Measurements from ENCODE around the gene ETV6. TPM values are rescaled to one million over a fixed set of nuclear protein-coding genes. Genes with fewer than 3 reads are reported as not detected.

ETV6 gene
- total RNA-seq, 2 experiments from 2014 or later: 17.1 to 19.3 TPM

DNA sequence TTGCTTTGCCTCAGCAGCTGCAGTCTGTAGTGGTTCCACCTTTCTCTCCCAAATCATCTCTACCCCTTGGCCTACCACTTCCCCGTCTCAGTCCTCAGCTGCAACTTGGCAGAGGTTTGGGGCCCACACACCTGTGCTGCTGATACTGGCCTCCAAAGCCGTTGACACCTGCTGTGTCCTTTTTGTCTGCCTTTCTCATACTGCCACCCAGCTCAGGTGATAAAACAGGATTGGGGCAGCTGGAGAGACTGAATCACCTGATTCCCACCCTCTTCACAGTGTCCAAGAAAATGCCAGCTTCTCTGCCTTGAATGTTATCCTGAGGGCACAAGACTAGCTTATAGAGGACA is 103.7 kb downstream of the ETV6 start:
- peaks cover 100% of the 10 kb centered on the region for H3K4me1 ChIP-seq (ENCODE audit: insufficient read depth, low read length, poor library complexity, severe bottlenecking)
- peak overlapping the region; percentile 40 for H3K4me3 ChIP-seq (ENCODE audit: low read depth, low read length, poor library complexity, severe bottlenecking)
- H4K20me1 ChIP-seq (ENCODE audit: insufficient read depth, low read length): no peaks in the 10 kb centered on the region
- H3K27ac ChIP-seq (ENCODE audit: low read depth, low read length, poor library complexity, severe bottlenecking): peak overlapping the region; percentile 100
- no TSS peak for BruUV-seq (replicated peaks)
- ChIA-PET CTCF (ENCODE audit: unreplicated experiment) (interaction anchor here (0.8 to 2.1 kb wide), 3 partner anchors 9 to 82 kb away, joined by 3 to 9 read pairs (median 3); no protein-coding TSS in a partner anchor), POLR2A (interaction anchor here (0.5 to 15.4 kb wide), 8 partner anchors 10 to 207 kb away, joined by 3 to 201 read pairs (median 6); no protein-coding TSS in a partner anchor)
- no peak overlapping the region for H2AFZ ChIP-seq (ENCODE audit: low read length)
- DNase-seq (ENCODE audit: low spot score): peak; percentile 93
- peak overlapping the region; percentile 76 for H3K4me2 ChIP-seq (ENCODE audit: low read length)
- no peaks in the 10 kb centered on the region for H3K9me3 ChIP-seq (ENCODE audit: low read length)
- peaks cover 11% of the 10 kb centered on the region; the same call in 1 of the 2 replicates for H3K36me3 ChIP-seq (ENCODE audit: insufficient read depth, low read length)
- no peaks in the 10 kb centered on the region for H3K9me2 ChIP-seq (ENCODE audit: insufficient read depth, low read length)
- peaks cover 46% of the 10 kb centered on the region; the same call in 1 of the 2 replicates for H3K79me2 ChIP-seq (ENCODE audit: insufficient read depth, low read depth, low read length)
- intact Hi-C loops (cut with micrococcal nuclease; ENCODE audit: unreplicated experiment): loop anchor here (1.0 to 10.0 kb wide), 5 partner anchors 24 to 972 kb away; partner anchors contain the start of genes BORCS5 and MANSC1
- no peak for TF ChIP-seq EZH2phosphoT487 (IDR thresholded peaks at IDR 0.05; ENCODE audit: borderline replicate concordance, low read depth, low read length)
- TF ChIP-seq, protein P1, sequence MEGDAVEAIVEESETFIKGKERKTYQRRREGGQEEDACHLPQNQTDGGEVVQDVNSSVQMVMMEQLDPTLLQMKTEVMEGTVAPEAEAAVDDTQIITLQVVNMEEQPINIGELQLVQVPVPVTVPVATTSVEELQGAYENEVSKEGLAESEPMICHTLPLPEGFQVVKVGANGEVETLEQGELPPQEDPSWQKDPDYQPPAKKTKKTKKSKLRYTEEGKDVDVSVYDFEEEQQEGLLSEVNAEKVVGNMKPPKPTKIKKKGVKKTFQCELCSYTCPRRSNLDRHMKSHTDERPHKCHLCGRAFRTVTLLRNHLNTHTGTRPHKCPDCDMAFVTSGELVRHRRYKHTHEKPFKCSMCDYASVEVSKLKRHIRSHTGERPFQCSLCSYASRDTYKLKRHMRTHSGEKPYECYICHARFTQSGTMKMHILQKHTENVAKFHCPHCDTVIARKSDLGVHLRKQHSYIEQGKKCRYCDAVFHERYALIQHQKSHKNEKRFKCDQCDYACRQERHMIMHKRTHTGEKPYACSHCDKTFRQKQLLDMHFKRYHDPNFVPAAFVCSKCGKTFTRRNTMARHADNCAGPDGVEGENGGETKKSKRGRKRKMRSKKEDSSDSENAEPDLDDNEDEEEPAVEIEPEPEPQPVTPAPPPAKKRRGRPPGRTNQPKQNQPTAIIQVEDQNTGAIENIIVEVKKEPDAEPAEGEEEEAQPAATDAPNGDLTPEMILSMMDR (conservative IDR thresholded peaks at IDR 0.05; ENCODE audit: low read length): no peak

DNA sequence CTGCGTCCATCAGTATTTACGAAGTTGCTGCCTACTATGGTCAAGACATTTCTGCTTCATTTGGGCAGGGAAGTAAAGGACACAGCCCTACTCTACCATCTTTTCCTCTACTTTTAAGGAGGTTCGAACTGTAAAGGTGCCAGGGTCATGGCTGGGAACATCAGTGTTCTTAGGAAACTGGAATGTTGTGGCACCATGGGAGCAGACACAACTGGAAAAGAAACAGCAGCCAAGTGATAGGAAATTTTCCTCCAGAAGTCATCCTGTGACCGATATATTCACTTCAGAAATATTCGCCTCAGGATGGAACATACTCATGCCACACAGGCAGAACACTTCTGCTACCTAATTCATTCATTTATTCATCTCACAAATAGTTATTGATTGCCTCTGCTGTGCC is 104.4 kb downstream of the ETV6 start:
- Histone ChIP-seq H3K36me3 (ENCODE audit: insufficient read depth, low read length) (peaks cover 11% of the 10 kb centered on the region; the same call in 1 of the 2 replicates), H3K9me2 (ENCODE audit: insufficient read depth, low read length) (no peaks in the 10 kb centered on the region), H3K4me2 (ENCODE audit: low read length) (peak overlapping the region; percentile 76), H4K20me1 (ENCODE audit: insufficient read depth, low read length) (no peaks in the 10 kb centered on the region), H3K4me3 (ENCODE audit: low read depth, low read length, poor library complexity, severe bottlenecking) (peak overlapping the region; percentile 40), H3K27ac (ENCODE audit: low read depth, low read length, poor library complexity, severe bottlenecking) (peak overlapping the region; percentile 100), H2AFZ (ENCODE audit: low read length) (no peak overlapping the region), H3K9me3 (ENCODE audit: low read length) (no peaks in the 10 kb centered on the region), H3K79me2 (ENCODE audit: insufficient read depth, low read depth, low read length) (peaks cover 39% of the 10 kb centered on the region; the same call in 1 of the 2 replicates), H3K4me1 (ENCODE audit: insufficient read depth, low read length, poor library complexity, severe bottlenecking) (peaks cover 100% of the 10 kb centered on the region)
- no TSS peak for BruUV-seq (replicated peaks)
- ChIA-PET CTCF (ENCODE audit: unreplicated experiment) (interaction anchor here (0.8 to 2.1 kb wide), 3 partner anchors 22 to 279 kb away, joined by 3 to 9 read pairs (median 3); no protein-coding TSS in a partner anchor), POLR2A (interaction anchor here (0.5 to 15.4 kb wide), 8 partner anchors 9 to 151 kb away, joined by 3 to 201 read pairs (median 6); no protein-coding TSS in a partner anchor)
- no peak for DNase-seq (ENCODE audit: low spot score)
- TF ChIP-seq, protein P1 (conservative IDR thresholded peaks at IDR 0.05; ENCODE audit: low read length): no peak
- intact Hi-C loops (cut with micrococcal nuclease; ENCODE audit: unreplicated experiment): loop anchor here (1.0 to 10.0 kb wide), 5 partner anchors 25 to 971 kb away; partner anchors contain the start of genes BORCS5 and MANSC1

DNA sequence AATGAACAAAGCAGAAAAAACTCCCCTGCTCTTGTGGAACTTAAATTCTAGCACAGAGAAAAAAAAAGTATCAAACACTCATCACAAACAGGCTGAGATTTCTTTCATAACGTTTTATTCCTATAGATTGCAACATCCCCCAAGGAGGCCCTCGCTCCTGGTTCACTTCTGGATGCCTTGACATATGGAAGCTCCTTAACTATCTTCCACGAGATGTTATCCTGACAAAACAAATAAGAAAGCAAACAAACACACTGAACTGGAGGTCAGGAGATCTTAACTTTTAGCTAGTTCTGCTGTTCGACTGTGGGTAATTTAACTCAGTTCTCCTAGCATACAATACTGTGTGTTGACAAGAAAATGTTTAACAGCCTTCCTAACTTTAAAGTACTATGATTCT is 104.8 kb downstream of the ETV6 start:
- no peak overlapping the region for H2AFZ ChIP-seq (ENCODE audit: low read length)
- H3K9me3 ChIP-seq (ENCODE audit: low read length): no peaks in the 10 kb centered on the region
- TF ChIP-seq, protein P1 (conservative IDR thresholded peaks at IDR 0.05; ENCODE audit: low read length): no peak
- TF ChIP-seq EZH2phosphoT487 (IDR thresholded peaks at IDR 0.05; ENCODE audit: borderline replicate concordance, low read depth, low read length): no peak
- no peaks in the 10 kb centered on the region for H4K20me1 ChIP-seq (ENCODE audit: insufficient read depth, low read length)
- POLR2A ChIA-PET: interaction anchor here (0.5 to 15.4 kb wide), 7 partner anchors 9 to 377 kb away, joined by 3 to 201 read pairs (median 4); no protein-coding TSS in a partner anchor
- no peak overlapping the region for H3K4me3 ChIP-seq (ENCODE audit: low read depth, low read length, poor library complexity, severe bottlenecking)
- peak overlapping the region; percentile 76 for H3K4me2 ChIP-seq (ENCODE audit: low read length)
- peaks cover 11% of the 10 kb centered on the region; the same call in 1 of the 2 replicates for H3K36me3 ChIP-seq (ENCODE audit: insufficient read depth, low read length)
- peaks cover 37% of the 10 kb centered on the region; the same call in 1 of the 2 replicates for H3K79me2 ChIP-seq (ENCODE audit: insufficient read depth, low read depth, low read length)
- peaks cover 100% of the 10 kb centered on the region for H3K4me1 ChIP-seq (ENCODE audit: insufficient read depth, low read length, poor library complexity, severe bottlenecking)
- H3K27ac ChIP-seq (ENCODE audit: low read depth, low read length, poor library complexity, severe bottlenecking): peak overlapping the region; percentile 100
- no TSS peak for BruUV-seq (replicated peaks)
- DNase-seq (ENCODE audit: low spot score): no peak
- intact Hi-C loops (cut with micrococcal nuclease; ENCODE audit: unreplicated experiment): loop anchor here (10.0 kb wide), 2 partner anchors 601 to 971 kb away; partner anchors contain the start of genes BORCS5 and MANSC1
- CTCF ChIA-PET (ENCODE audit: unreplicated experiment): interaction anchor here (0.6 to 0.9 kb wide), 2 partner anchors 83 to 279 kb away, joined by 3 read pairs; no protein-coding TSS in a partner anchor
- H3K9me2 ChIP-seq (ENCODE audit: insufficient read depth, low read length): no peaks in the 10 kb centered on the region
